Head of caudate nucleus (tissue), 42 donors: ENCODE data around the gene QRFPR.
"Not testable (repeated sequence)": the region's sequence is repeated elsewhere in the genome, so short reads cannot be mapped to it uniquely, and the experiment has no call there.

Experiments used
- DNase-seq, 42 donors: peaks; one replicate each; pipeline versions ENCODE4 v3.0.0 to v3.0.0-alpha.2; 2020 to 2021; ENCODE audit warnings: mixed read lengths in 7 of 42
- intact Hi-C: fragments of 100-400 bp; cut with DNase I; formaldehyde crosslinking; loops from one replicate; pipeline ENCODE4 v1.15.0; 2022

Gene QRFPR

DNA sequence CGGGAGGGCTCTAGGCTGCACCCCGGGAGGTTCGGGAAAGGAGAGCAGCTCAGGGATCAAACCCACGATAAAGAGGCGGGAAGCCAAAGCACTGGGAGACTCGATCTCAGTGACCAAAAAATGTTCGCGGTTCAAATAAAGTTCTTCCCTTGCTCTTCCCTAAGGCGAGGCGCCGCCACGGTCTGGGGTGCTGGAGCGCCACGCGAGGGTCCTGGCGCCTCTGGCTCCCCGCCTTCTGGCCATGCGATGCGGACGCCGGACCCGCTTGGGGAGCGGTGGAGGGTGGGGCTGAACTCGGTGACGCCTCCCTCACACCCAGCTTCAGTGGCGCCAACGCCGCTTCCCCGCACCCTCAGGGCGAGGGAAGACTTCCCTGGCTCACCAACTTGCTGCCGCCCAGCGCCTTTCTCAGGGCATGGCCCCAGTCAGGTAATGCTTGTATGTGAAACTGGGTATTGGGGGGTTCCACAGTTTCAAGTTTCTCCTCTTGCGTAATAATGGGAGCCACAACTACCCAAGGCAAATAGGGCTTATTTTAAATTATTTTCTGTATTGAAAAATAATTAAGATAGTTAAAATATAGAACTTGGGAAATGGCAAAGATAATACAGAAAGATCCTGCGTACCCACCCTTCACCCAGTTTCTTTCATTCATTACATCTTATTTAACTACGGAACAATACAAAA is at the start of gene QRFPR:
Gene QRFPR, minus strand, starts transcription at position 243 of the 687 bp plus-strand sequence. CDS start 371 bp downstream, outside the sequence.
- peak in 5 of 42 donors; percentile 3 to 25 (median 12) for DNase-seq
- intact Hi-C loops: no loop called here

DNA sequence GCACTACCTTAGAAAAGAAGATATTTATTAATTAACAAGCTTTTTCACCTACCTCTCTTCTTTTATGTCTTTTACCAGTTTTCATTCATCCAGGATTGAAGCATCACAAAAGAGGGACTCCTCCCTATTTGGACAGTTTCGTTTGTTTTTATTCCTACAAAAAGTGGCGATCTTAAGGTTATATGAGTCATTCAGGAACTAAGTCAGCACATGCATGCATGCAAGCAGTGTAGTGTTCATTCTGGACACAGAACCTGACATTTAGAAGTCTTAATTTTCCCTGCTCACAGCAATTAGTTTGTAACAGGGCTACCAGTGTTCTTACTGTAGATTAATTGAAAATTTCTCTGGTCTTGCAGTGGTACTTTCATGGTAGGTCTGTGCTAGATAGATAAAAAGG is 47.9 kb upstream of the QRFPR start:
- intact Hi-C loops: no loop called here

GRCh38 chr4:121421594-121421993 is 40.8 kb upstream of the QRFPR start:
- DNase-seq: no peak
- intact Hi-C loops: no loop called here

More for the DNA sequence above, 47.9 kb upstream of the QRFPR start:
- DNase-seq: no peak

DNA sequence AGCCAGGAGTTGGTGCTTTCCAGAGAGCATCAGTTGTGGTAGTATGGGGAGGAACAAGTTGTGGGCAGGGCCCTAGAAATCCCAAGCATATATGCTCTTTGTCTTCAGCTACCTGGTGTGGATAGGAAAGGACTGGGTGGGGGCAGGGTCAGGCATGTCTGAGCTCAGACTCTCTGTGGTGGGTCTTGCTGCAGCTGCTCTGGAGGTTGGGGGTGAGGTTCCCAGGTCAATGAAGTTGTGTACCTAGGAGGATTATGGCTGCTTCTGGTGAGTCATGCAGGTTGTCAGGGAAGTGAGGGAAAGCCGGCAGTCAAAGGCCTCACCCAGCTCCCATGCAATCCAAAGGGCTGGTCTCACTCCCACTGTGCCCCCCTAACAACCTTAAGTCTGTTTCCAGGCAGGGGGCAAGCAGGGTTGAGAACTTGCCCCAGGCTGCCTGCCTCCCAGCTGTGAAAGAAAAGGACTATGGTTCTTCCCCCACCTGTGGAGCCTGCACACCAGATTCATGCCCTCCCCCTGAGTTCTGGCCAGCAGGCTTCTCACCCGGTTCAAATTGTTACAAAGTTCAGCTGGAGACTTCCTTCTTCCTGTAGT is 30.4 kb upstream of the QRFPR start:
- intact Hi-C loops: no loop called here
- DNase-seq: no peak

- intact Hi-C loops: not testable (repeated sequence)
Observed at GRCh38 chr4:121408567-121408966, 27.7 kb upstream of the QRFPR start.

GRCh38 chr4:121400632-121401031 is 19.8 kb upstream of the QRFPR start:
- intact Hi-C loops: no loop called here
- no peak for DNase-seq

More at GRCh38 chr4:121408567-121408966, 27.7 kb upstream of the QRFPR start:
- not testable (repeated sequence) for DNase-seq

DNA sequence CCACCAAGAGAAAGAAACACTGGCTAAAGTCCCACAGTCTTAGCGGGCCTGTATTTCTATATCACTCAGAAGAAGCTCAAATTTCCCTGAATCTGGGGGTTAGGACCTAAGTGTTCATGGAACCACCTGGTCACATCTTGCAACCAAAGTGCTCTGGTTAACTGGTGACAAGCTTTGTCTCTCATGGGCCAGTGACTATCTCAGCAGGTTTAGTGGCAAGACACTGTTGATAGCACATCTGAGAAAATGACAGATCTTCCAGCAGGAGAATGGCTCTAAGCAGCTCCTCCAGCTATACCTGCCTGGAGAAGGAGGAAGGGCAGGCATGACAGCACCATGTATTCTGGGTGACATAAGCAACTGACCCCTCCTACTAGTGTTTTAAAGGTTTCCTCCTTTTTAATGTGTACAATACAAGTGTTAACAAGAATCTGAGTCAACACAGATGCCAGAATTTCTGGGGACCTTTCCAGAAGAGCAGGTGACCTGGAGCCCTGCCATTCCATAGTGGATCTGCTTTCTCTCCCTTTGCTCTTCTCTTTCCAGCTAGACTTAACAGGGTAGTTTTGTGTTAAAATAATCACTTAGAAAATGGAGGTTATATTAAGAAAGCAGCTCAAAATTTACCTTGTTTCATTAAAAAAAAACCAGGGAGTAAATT is 17.3 kb upstream of the QRFPR start:
- DNase-seq: no peak

DNA sequence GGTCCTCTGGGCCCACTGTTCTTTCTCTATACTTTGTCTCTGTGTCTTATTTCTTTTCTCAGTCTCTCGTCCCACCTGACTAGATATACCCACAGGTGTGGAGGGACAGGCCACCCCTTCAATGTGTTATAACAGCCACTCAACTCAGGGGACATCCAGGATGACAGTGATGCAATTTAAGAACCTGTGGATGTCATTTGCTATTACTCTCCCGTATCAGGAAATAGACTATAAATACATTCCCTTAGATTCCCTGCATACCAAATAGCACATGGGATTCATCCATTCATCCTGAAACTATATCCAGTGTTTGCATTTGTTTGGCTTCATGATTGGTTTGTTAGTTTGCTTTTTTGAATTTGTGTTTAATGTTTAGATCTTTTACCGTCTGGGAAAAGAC is 16.6 kb upstream of the QRFPR start:
- no peak for DNase-seq

More for the DNA sequence above, 17.3 kb upstream of the QRFPR start:
- intact Hi-C loops: no loop called here

DNA sequence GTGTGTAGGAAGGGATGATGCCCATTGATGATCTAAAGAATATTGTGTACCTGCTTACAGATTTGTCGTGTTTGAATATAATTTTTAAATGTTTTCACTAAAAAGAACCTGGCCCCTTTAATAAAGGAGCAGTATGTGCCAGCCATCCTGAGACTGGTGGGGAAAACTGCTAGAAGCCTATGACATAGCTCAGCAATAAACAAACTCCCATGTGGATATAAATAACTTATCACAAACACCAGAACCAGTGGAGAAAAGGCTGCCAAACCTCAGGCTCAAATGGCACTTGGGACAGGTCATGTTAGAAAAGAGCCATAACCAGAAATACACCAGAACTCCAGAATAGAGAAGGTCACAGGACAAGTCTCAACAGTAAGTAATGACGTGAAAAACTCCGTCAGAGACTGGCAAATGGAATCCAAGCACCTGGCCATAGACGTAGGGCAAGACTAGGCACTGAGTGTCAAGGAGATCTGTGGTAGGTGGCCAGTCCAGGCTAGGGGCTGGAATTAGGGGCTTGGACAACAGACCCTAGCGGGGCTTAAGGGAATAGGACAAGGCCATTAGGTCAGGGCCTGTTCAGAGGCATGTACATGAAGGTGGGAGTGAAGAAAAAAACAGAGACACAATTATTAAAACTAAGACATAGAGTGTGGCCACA is 11.7 kb upstream of the QRFPR start:
- no peak for DNase-seq
- intact Hi-C loops: no loop called here

More for the DNA sequence above, 16.6 kb upstream of the QRFPR start:
- intact Hi-C loops: no loop called here

- no peak for DNase-seq
- intact Hi-C loops: no loop called here
Observed at GRCh38 chr4:121390335-121390734, 9.5 kb upstream of the QRFPR start.

GRCh38 chr4:121379276-121379675 is 1.5 kb downstream of the QRFPR start:
- intact Hi-C loops: no loop called here
- DNase-seq: no peak

- intact Hi-C loops: no loop called here
- no peak for DNase-seq
Observed at GRCh38 chr4:121377076-121377475, 3.7 kb downstream of the QRFPR start.

GRCh38 chr4:121376556-121376955 is 4.3 kb downstream of the QRFPR start:
- DNase-seq: no peak
- intact Hi-C loops: no loop called here

GRCh38 chr4:121376097-121376496 is 4.7 kb downstream of the QRFPR start:
- intact Hi-C loops: no loop called here

DNA sequence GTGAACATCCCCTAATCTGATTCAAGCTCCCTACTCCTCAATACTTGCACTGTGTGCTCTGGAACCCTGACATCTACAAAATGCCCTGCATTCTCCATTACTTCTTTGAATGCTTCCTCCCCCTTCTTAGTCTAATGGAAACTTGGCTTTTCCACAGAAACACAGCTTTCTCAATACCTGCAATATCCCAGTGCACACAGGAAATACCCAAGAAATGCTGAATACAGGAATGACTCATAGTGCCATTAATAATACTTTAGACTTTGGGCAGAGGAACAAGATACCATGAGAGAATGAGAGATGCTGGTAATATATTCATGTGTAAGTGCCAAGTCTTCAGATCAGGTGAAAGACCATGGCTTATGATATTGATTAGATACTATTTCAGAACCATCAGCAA is 5.6 kb downstream of the QRFPR start:
- DNase-seq: no peak
- intact Hi-C loops: no loop called here

More at GRCh38 chr4:121376097-121376496, 4.7 kb downstream of the QRFPR start:
- no peak for DNase-seq

DNA sequence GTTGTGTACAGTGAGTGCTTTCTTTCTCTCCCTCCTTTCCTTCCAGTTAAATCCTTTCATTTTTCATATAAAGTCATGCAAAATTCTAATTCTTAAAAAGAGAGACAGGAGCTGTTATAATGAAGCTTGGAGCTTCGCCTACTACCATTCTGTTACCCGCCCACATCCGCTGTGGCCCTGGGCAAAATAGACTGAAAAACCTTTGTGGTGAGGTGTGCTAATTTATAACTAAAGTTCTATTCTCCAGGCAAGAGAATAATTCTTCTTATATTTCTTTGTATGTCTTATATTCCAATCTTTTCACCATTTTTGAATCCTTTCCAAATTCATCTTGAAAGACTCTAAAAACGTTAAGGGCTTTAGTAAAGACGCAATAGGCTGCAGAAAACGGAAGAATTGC is 7.0 kb downstream of the QRFPR start:
- intact Hi-C loops: no loop called here
- no peak for DNase-seq

- intact Hi-C loops: no loop called here
- peak in 36 of 42 donors; percentile 12 to 83 (median 54) for DNase-seq
Observed at GRCh38 chr4:121370729-121371325, 10.0 kb downstream of the QRFPR start.

DNA sequence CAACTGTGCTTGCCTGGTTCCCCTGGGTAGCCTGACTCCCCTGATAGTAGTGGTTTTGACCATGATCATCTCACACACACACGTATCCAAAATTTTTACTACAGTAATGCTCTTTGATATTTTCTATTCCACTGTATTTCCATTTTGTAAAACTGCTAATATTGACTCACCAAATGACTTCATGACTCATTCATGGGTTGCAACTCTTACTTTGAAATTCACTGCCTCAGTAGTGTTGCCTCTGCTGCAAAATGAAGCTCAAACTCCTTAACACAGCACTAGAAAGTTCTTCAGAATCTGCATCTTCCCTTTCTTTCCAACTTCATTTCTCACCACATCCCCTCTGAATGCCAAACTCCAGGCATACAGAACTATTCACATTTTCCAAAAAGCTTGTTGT is 20.3 kb downstream of the QRFPR start:
- intact Hi-C loops: no loop called here
- DNase-seq: no peak

DNA sequence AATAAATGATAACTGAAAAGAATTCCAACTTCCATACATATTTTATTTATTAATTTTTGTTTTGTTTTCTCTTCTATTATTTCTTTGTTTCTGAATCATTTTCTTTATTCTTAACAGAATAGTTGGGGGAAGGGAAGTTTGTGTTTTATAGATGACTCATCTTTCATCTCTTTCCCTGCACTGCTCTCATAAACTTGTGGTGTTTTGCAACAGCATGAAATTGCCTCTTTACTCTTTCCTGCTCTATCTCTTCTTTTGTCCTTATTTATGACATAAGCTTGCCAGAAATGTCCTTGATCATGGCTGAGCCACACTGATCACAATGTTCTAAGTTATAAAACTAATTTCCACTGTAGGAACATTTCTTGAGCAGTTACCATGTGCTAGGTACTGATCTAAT is 22.3 kb downstream of the QRFPR start:
- intact Hi-C loops: no loop called here
- DNase-seq: no peak
